K562 (cell line): ENCODE measurements around the gene CPTP. TPM values are rescaled to one million over a fixed set of nuclear protein-coding genes. Genes with fewer than 3 reads are reported as not detected.

Experiments
- BHLHE40 ChIP-seq: IDR thresholded peaks from 2 replicates; pipeline ENCODE4 v1.6.1; 2011; ENCODE audit warnings: low read length, improper control_type of control experiment
- BRD4 ChIP-seq: fragments of 200-600 bp; sonication (generic); IDR thresholded peaks from 2 replicates; pipeline ENCODE4 v1.6.1; 2017; ENCODE audit warnings: inconsistent platforms
- CBFB ChIP-seq: sonication (generic); formaldehyde crosslinking; IDR thresholded peaks from 2 replicates; pipeline ENCODE4 v1.4.0; 2020; ENCODE audit warnings: mild to moderate bottlenecking, missing genetic modification reagents
- CC2D1A ChIP-seq: fragments of 450-650 bp; IDR thresholded peaks from 2 replicates; pipeline ENCODE4 v1.6.1; 2017; ENCODE audit warnings: mild to moderate bottlenecking
- ETV5 ChIP-seq: sonication (generic); formaldehyde crosslinking; IDR thresholded peaks from 2 replicates; pipeline ENCODE4 v1.4.0; 2020; ENCODE audit warnings: low read depth, mild to moderate bottlenecking, missing genetic modification reagents
- GATAD2B ChIP-seq: fragments of 450-650 bp; IDR thresholded peaks from 2 replicates; pipeline ENCODE4 v1.6.1; 2017; ENCODE audit warnings: mild to moderate bottlenecking, borderline replicate concordance
- HNRNPLL ChIP-seq: fragments of 200-400 bp; formaldehyde crosslinking; IDR thresholded peaks from 2 replicates; pipeline ENCODE4 v1.6.1; 2017; ENCODE audit warnings: low read length, low read depth, mild to moderate bottlenecking; ENCODE audit not compliant: poor library complexity, severe bottlenecking
- ILF3 ChIP-seq: fragments of 450-650 bp; IDR thresholded peaks from 2 replicates; pipeline ENCODE4 v1.6.1; 2018; ENCODE audit warnings: antibody characterized with exemption, mild to moderate bottlenecking, moderate library complexity, borderline replicate concordance
- LARP7 ChIP-seq: fragments of 450-650 bp; IDR thresholded peaks from 2 replicates; pipeline ENCODE4 v1.6.1; 2016
- MAX ChIP-seq: sonication (generic); formaldehyde crosslinking; IDR thresholded peaks from 2 replicates; pipeline ENCODE4 v1.9.0; 2022; ENCODE audit warnings: mild to moderate bottlenecking, missing genetic modification reagents
- MEF2D ChIP-seq: conservative IDR thresholded peaks from 2 replicates; pipeline ENCODE4 v1.6.1; 2016; ENCODE audit warnings: low read depth, missing genetic modification characterization, missing compliant biosample characterization
- MYNN ChIP-seq, 2 experiments: sonication (generic); formaldehyde crosslinking in 1 of 2; IDR thresholded peaks; 2 replicates each; pipeline versions ENCODE4 v1.5.0 to v1.6.1; 2016 to 2020; ENCODE audit warnings: antibody characterized with exemption in 1 of 2, missing genetic modification reagents in 1 of 2
- NBN ChIP-seq: fragments of 450-650 bp; IDR thresholded peaks from 2 replicates; pipeline ENCODE4 v1.6.1; 2016; ENCODE audit warnings: low read depth, mild to moderate bottlenecking
- RFX7 ChIP-seq: fragments of 250-450 bp; sonication (Bioruptor Pico); IDR thresholded peaks from 2 replicates; pipeline ENCODE4 v1.5.1; 2021; ENCODE audit warnings: mild to moderate bottlenecking
- SMAD3 ChIP-seq: fragments of 450-650 bp; formaldehyde crosslinking; conservative IDR thresholded peaks from 2 replicates; pipeline ENCODE4 v1.4.0; 2020; ENCODE audit warnings: mild to moderate bottlenecking
- SMARCC2 ChIP-seq: fragments of 450-650 bp; IDR thresholded peaks from 2 replicates; pipeline ENCODE4 v1.6.1; 2017; ENCODE audit warnings: antibody characterized with exemption, moderate library complexity, mild to moderate bottlenecking, low read depth
- XRCC4 ChIP-seq: IDR thresholded peaks from one replicate; pipeline ENCODE4 v1.6.1; 2011; ENCODE audit not compliant: insufficient read depth, insufficient read length; ENCODE audit errors: extremely low read depth
- ZBTB7A ChIP-seq: IDR thresholded peaks from 2 replicates; pipeline ENCODE4 v1.6.1; 2011; ENCODE audit warnings: low read depth, mild to moderate bottlenecking, low read length, moderate library complexity, borderline replicate concordance; ENCODE audit not compliant: control insufficient read depth
- ZNF184 ChIP-seq: sonication (generic); formaldehyde crosslinking; IDR thresholded peaks from 2 replicates; pipeline ENCODE4 v1.5.0; 2020; ENCODE audit warnings: missing genetic modification reagents
- ZNF224 ChIP-seq: sonication (generic); formaldehyde crosslinking; IDR thresholded peaks from 2 replicates; pipeline ENCODE4 v1.8.0; 2022; ENCODE audit warnings: mild to moderate bottlenecking, missing genetic modification reagents
- ZNF354B ChIP-seq: fragments of 250-450 bp; sonication (Bioruptor Pico); IDR thresholded peaks from 2 replicates; pipeline ENCODE4 v1.4.0; 2020
- ZNF395 ChIP-seq: fragments of 200-800 bp; sonication (Bioruptor generic); IDR thresholded peaks from 2 replicates; pipeline ENCODE4 v1.6.1; 2017; ENCODE audit warnings: missing genetic modification characterization, missing compliant biosample characterization
- ZNF436 ChIP-seq: fragments of 250-450, 450-650 bp; sonication (Bioruptor Pico); formaldehyde crosslinking; IDR thresholded peaks from 2 replicates; pipeline ENCODE4 v1.7.0; 2020; ENCODE audit warnings: mild to moderate bottlenecking
- ZNF445 ChIP-seq: fragments of 250-450 bp; sonication (Bioruptor Pico); IDR thresholded peaks from 2 replicates; pipeline ENCODE4 v1.4.0; 2020; ENCODE audit warnings: low read depth, mild to moderate bottlenecking, moderate library complexity
- ZNF764 ChIP-seq: fragments of 250-450 bp; sonication (Bioruptor Pico); IDR thresholded peaks from 2 replicates; pipeline ENCODE4 v1.4.0; 2020; ENCODE audit warnings: low read depth, mild to moderate bottlenecking, moderate library complexity
- polyA plus RNA-seq, 8 experiments: library from polyadenylated mRNA; depleted of rRNA in 4 of 8; stranded (reverse) in 5 of 8; unstranded in 3 of 8; fragments of >200 nt; fragmentation: Nextera tagmentation in 2 of 8; fragmentation: Illumina TruSeq in 1 of 8; extraction: Ambion mirVana in 2 of 8; extraction: Trizol in 1 of 8; gene quantifications; 2 replicates each; pipeline versions ENCODE4 v1.2.1 to v1.2.3, GENCODE V29; 2011 to 2014; ENCODE audit warnings: inconsistent platforms in 1 of 8, missing spikeins in 1 of 8
- total RNA-seq, 7 experiments: library from RNA; depleted of rRNA in 6 of 7; stranded (reverse); fragments of >200 nt in 6 of 7; fragmentation: Illumina TruSeq in 2 of 7; extraction: Trizol in 2 of 7; gene quantifications; 2 replicates each; pipeline versions ENCODE4 v1.2.1 to v1.2.3, GENCODE V29; 2011 to 2021; ENCODE audit warnings: low replicate concordance in 1 of 7
- TF ChIP-seq, protein P1 (sequence below): fragments of 250-450 bp; sonication (Bioruptor Pico); IDR thresholded peaks from 2 replicates; pipeline ENCODE4 v1.4.0; 2020; ENCODE audit warnings: borderline replicate concordance
- TF ChIP-seq, protein P2 (sequence below): sonication (generic); formaldehyde crosslinking; IDR thresholded peaks from 2 replicates; pipeline ENCODE4 v1.8.1; 2022; ENCODE audit warnings: missing genetic modification reagents

Gene CPTP
- total and polyA plus RNA-seq, 9 of the 15 experiments (the other 6 are each of a cell fraction or from before 2014, with no cell fraction given): 0.11 to 25.8 (median 3.5) TPM

GRCh38 chr1:1324524-1325287 is at the start of gene CPTP, which contains the start of gene INTS11 (continued):
- TF ChIP-seq ZNF764 (CRISPR knock-in tag): 0 out of 2 replicates have a peak, but pooled peaks have one; percentile 55
- no peak for TF ChIP-seq ZBTB7A
- TF ChIP-seq ZNF184 (CRISPR knock-in tag): no peak
- TF ChIP-seq GATAD2B: no peak
- TF ChIP-seq LARP7: no peak
- TF ChIP-seq ZNF224: no peak
- no peak for TF ChIP-seq ZNF436
- TF ChIP-seq MEF2D (tag): no peak
- no peak; the same call in 1 of the 2 replicates for TF ChIP-seq BHLHE40
- TF ChIP-seq ZNF395 (CRISPR knock-in tag): no peak
- no peak for TF ChIP-seq MAX (CRISPR knock-in tag)
- no peak for TF ChIP-seq SMARCC2
- TF ChIP-seq BRD4: no peak
- TF ChIP-seq HNRNPLL: no peak
- no peak for TF ChIP-seq NBN
- TF ChIP-seq, protein P1, sequence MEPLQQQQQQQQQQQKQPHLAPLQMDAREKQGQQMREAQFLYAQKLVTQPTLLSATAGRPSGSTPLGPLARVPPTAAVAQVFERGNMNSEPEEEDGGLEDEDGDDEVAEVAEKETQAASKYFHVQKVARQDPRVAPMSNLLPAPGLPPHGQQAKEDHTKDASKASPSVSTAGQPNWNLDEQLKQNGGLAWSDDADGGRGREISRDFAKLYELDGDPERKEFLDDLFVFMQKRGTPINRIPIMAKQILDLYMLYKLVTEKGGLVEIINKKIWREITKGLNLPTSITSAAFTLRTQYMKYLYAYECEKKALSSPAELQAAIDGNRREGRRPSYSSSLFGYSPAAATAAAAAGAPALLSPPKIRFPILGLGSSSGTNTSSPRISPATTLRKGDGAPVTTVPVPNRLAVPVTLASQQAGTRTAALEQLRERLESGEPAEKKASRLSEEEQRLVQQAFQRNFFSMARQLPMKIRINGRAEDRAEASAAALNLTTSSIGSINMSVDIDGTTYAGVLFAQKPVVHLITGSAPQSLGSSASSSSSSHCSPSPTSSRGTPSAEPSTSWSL (CRISPR knock-in tag): no peak
- no peak for TF ChIP-seq ZNF445 (CRISPR knock-in tag)
- no peak for TF ChIP-seq SMAD3 (CRISPR knock-in tag)
- no peak for TF ChIP-seq ZNF354B (CRISPR knock-in tag)
- TF ChIP-seq ETV5 (CRISPR knock-in tag): no peak
- TF ChIP-seq MYNN (IDR thresholded peaks at IDR 0.05): no peak
- TF ChIP-seq MYNN (CRISPR knock-in tag; IDR thresholded peaks at IDR 0.05): no peak
- TF ChIP-seq CBFB: no peak
- TF ChIP-seq ILF3: no peak
- TF ChIP-seq RFX7: no peak
- TF ChIP-seq, protein P2, sequence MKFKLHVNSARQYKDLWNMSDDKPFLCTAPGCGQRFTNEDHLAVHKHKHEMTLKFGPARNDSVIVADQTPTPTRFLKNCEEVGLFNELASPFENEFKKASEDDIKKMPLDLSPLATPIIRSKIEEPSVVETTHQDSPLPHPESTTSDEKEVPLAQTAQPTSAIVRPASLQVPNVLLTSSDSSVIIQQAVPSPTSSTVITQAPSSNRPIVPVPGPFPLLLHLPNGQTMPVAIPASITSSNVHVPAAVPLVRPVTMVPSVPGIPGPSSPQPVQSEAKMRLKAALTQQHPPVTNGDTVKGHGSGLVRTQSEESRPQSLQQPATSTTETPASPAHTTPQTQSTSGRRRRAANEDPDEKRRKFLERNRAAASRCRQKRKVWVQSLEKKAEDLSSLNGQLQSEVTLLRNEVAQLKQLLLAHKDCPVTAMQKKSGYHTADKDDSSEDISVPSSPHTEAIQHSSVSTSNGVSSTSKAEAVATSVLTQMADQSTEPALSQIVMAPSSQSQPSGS: no peak
- no peak for TF ChIP-seq CC2D1A
- TF ChIP-seq XRCC4: no peak
